MCF 10A (cell line): ENCODE data around the gene ARHGAP8. TPM values are rescaled to one million over a fixed set of nuclear protein-coding genes. Genes with fewer than 3 reads are reported as not detected.

Source experiments
- BruUV-seq: library from RNA; stranded (reverse); fragments of 400-500 nt; replicated peaks from 2 replicates; lab custom pipeline; 2021; lab: Mats Ljungman, UMichigan
- CTCF ChIA-PET: fragments of 300-600 bp; sonication (Branson Sonifier 250); formaldehyde crosslinking; extraction: SDS; loops from one replicate; lab custom pipeline; 2021; ENCODE audit warnings: antibody characterized with exemption, inconsistent platforms; lab: Yijun Ruan, JAX
- POLR2A ChIA-PET: fragments of 300-600, 350-650 bp; sonication (Branson Sonifier 250); formaldehyde crosslinking; extraction: SDS; loops from one replicate; lab custom pipeline; 2020; ENCODE audit warnings: antibody characterized with exemption, inconsistent platforms; lab: Yijun Ruan, JAX
- DNase-seq: peaks from one replicate; pipeline ENCODE4 v3.0.0-alpha.2; 2018; ENCODE audit not compliant: unreplicated experiment
- H3K27ac Mint-ChIP-seq: one replicate; pipeline ENCODE4 v1.8.0; 2022; ENCODE audit warnings: mild to moderate bottlenecking, low read depth, mixed read lengths; ENCODE audit not compliant: unreplicated experiment
- H3K27me3 Mint-ChIP-seq: one replicate; pipeline ENCODE4 v1.8.0; 2022; ENCODE audit warnings: mixed read lengths; ENCODE audit not compliant: insufficient read depth, unreplicated experiment
- H3K36me3 Mint-ChIP-seq: one replicate; pipeline ENCODE4 v1.8.0; 2022; ENCODE audit warnings: mild to moderate bottlenecking, moderate library complexity, mixed read lengths; ENCODE audit not compliant: insufficient read depth, unreplicated experiment
- H3K4me1 Mint-ChIP-seq: one replicate; pipeline ENCODE4 v1.8.0; 2022; ENCODE audit warnings: mixed read lengths; ENCODE audit not compliant: insufficient read depth, unreplicated experiment
- H3K4me3 Mint-ChIP-seq: one replicate; pipeline ENCODE4 v1.8.0; 2022; ENCODE audit warnings: mild to moderate bottlenecking, moderate library complexity, mixed read lengths; ENCODE audit not compliant: unreplicated experiment
- H3K9me3 Mint-ChIP-seq: one replicate; pipeline ENCODE4 v1.8.0; 2022; ENCODE audit warnings: mixed read lengths; ENCODE audit not compliant: unreplicated experiment
- CTCF ChIP-seq: fragments of 200-600 bp; IDR thresholded peaks from one replicate; pipeline ENCODE4 v1.8.0; 2022; ENCODE audit warnings: antibody characterized with exemption, mild to moderate bottlenecking; ENCODE audit not compliant: unreplicated experiment
- intact Hi-C: fragments of 100-400 bp; cut with micrococcal nuclease; formaldehyde crosslinking; loops from 2 replicates; pipeline ENCODE4 v1.14.1; 2022
- total RNA-seq: library from RNA; stranded (reverse); gene quantifications from 2 replicates; pipeline ENCODE4 v1.2.3, GENCODE V29; 2022

Gene ARHGAP8
- total RNA-seq, 1 experiment from 2014 or later: 18.6 TPM

GRCh38 chr22:44724416-44724815, 28.0 kb upstream of the ARHGAP8 start:
- CTCF ChIA-PET: interaction anchor here (0.7 to 1.2 kb wide), 4 partner anchors 9 to 27 kb away, joined by 3 read pairs; no protein-coding TSS in a partner anchor
- no peak overlapping the region for H3K4me3 Mint-ChIP-seq
- H3K27ac Mint-ChIP-seq: no peak overlapping the region
- no peaks in the 10 kb centered on the region for H3K36me3 Mint-ChIP-seq
- no peak for TF ChIP-seq CTCF
- no peak for DNase-seq
- no peaks in the 10 kb centered on the region for H3K4me1 Mint-ChIP-seq
- no TSS peak for BruUV-seq
- intact Hi-C loops: no loop called here
- H3K27me3 Mint-ChIP-seq: no peaks in the 10 kb centered on the region
- POLR2A ChIA-PET: no interaction called here
- H3K9me3 Mint-ChIP-seq: no peaks in the 10 kb centered on the region

GRCh38 chr22:44724859-44725258, 27.5 kb upstream of the ARHGAP8 start:
- intact Hi-C loops: no loop called here
- Mint-ChIP-seq H3K27me3 (no peaks in the 10 kb centered on the region), H3K4me3 (no peak overlapping the region), H3K9me3 (no peaks in the 10 kb centered on the region), H3K36me3 (no peaks in the 10 kb centered on the region), H3K4me1 (no peaks in the 10 kb centered on the region), H3K27ac (no peak overlapping the region)
- POLR2A ChIA-PET: interaction anchor here (0.8 kb wide), 1 partner anchor 9 kb away, joined by 3 read pairs; no protein-coding TSS in a partner anchor
- TF ChIP-seq CTCF: no peak
- CTCF ChIA-PET: interaction anchor here (0.5 to 1.2 kb wide), 3 partner anchors 9 to 386 kb away, joined by 3 read pairs; no protein-coding TSS in a partner anchor
- BruUV-seq: no TSS peak
- no peak for DNase-seq

DNA sequence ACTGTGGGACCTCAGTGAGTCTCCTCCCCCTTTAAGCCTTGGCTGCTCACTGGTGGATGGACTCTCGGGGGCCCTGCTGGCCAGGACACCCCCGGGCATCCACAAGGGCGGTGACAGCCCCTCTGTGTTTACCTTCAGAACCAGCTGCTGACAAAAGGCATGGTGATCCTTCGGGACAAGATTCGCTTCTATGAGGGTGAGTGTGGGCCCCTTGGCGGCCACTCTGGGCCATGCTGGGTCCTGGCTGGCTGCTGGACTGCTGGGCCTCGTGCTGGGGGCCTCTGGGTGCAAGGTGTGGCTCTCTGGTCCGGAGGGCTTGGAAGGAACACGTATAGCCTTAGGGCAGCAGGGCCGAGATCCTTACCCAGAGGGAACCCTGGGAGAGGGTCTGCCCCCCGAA, 25.9 kb upstream of the ARHGAP8 start:
- no peak for DNase-seq
- Mint-ChIP-seq H3K4me1 (no peaks in the 10 kb centered on the region), H3K36me3 (peaks cover 5% of the 10 kb centered on the region), H3K4me3 (no peak overlapping the region), H3K9me3 (no peaks in the 10 kb centered on the region), H3K27me3 (no peaks in the 10 kb centered on the region), H3K27ac (no peak overlapping the region)
- BruUV-seq: no TSS peak
- POLR2A ChIA-PET: interaction anchor here (0.7 kb wide), 1 partner anchor 32 kb away, joined by 3 read pairs; no protein-coding TSS in a partner anchor
- no peak for TF ChIP-seq CTCF
- CTCF ChIA-PET: interaction anchor here (0.6 to 2.4 kb wide), 3 partner anchors 9 to 649 kb away, joined by 3 to 9 read pairs (median 3); no protein-coding TSS in a partner anchor
- intact Hi-C loops: no loop called here

DNA sequence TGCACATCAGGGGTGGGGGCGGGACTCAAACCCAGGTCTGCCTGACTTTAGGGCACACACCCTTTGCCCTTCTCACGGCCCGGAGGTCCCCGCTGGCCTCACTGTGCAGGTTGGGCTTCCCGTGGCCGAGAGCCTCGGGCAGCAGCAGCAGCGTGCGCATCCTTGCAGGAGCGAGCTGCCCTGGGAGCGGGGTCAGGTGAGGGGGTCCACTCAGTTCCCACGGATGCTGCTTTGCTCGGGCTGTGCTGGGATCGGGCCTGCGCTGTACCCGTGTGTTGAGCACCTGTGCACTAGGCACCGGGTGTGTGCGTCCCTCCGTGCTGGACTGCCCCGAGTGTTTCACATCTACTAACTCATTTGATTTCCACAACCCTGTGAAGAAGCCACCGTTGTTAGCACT, 25.2 kb upstream of the ARHGAP8 start:
- Mint-ChIP-seq H3K4me3 (no peak overlapping the region), H3K36me3 (peaks cover 5% of the 10 kb centered on the region), H3K27me3 (no peaks in the 10 kb centered on the region), H3K9me3 (no peaks in the 10 kb centered on the region), H3K4me1 (no peaks in the 10 kb centered on the region), H3K27ac (no peak overlapping the region)
- no peak for TF ChIP-seq CTCF
- no TSS peak for BruUV-seq
- CTCF ChIA-PET: interaction anchor here (0.6 to 2.4 kb wide), 2 partner anchors 10 to 649 kb away, joined by 3 to 9 read pairs; no protein-coding TSS in a partner anchor
- DNase-seq: no peak
- POLR2A ChIA-PET: no interaction called here
- intact Hi-C loops: no loop called here
